Activated T-cell treated with anti-CD3 and anti-CD28 coated beads, Interleukin-2, amount 50 U/mL, for 24 hours (primary cell): ENCODE data around the gene TIMELESS.
A peak's percentile ranks its signal among the peaks of the same experiment; 100 is the strongest.
"Not testable (repeated sequence)": the region's sequence is repeated elsewhere in the genome, so short reads cannot be mapped to it uniquely, and the experiment has no call there.

Source experiments
- DNase-seq: peaks from one replicate; pipeline ENCODE4 v3.0.0-alpha.2; 2020
- H3K27ac Mint-ChIP-seq: 2 replicates; pipeline ENCODE4 v1.8.0; 2020; ENCODE audit warnings: mild to moderate bottlenecking, mixed read lengths
- H3K27me3 Mint-ChIP-seq: 2 replicates; pipeline ENCODE4 v1.8.0; 2020; ENCODE audit warnings: mixed read lengths
- H3K36me3 Mint-ChIP-seq: 2 replicates; pipeline ENCODE4 v1.8.0; 2020; ENCODE audit warnings: low read depth, mixed read lengths
- H3K4me1 Mint-ChIP-seq: 2 replicates; pipeline ENCODE4 v1.8.0; 2020; ENCODE audit warnings: low read depth, mixed read lengths
- H3K4me3 Mint-ChIP-seq: 2 replicates; pipeline ENCODE4 v1.8.0; 2020; ENCODE audit warnings: mild to moderate bottlenecking, moderate library complexity, mixed read lengths
- H3K9me3 Mint-ChIP-seq: 2 replicates; pipeline ENCODE4 v1.8.0; 2020; ENCODE audit warnings: mixed read lengths

Gene TIMELESS, protein sequence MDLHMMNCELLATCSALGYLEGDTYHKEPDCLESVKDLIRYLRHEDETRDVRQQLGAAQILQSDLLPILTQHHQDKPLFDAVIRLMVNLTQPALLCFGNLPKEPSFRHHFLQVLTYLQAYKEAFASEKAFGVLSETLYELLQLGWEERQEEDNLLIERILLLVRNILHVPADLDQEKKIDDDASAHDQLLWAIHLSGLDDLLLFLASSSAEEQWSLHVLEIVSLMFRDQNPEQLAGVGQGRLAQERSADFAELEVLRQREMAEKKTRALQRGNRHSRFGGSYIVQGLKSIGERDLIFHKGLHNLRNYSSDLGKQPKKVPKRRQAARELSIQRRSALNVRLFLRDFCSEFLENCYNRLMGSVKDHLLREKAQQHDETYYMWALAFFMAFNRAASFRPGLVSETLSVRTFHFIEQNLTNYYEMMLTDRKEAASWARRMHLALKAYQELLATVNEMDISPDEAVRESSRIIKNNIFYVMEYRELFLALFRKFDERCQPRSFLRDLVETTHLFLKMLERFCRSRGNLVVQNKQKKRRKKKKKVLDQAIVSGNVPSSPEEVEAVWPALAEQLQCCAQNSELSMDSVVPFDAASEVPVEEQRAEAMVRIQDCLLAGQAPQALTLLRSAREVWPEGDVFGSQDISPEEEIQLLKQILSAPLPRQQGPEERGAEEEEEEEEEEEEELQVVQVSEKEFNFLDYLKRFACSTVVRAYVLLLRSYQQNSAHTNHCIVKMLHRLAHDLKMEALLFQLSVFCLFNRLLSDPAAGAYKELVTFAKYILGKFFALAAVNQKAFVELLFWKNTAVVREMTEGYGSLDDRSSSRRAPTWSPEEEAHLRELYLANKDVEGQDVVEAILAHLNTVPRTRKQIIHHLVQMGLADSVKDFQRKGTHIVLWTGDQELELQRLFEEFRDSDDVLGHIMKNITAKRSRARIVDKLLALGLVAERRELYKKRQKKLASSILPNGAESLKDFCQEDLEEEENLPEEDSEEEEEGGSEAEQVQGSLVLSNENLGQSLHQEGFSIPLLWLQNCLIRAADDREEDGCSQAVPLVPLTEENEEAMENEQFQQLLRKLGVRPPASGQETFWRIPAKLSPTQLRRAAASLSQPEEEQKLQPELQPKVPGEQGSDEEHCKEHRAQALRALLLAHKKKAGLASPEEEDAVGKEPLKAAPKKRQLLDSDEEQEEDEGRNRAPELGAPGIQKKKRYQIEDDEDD

DNA sequence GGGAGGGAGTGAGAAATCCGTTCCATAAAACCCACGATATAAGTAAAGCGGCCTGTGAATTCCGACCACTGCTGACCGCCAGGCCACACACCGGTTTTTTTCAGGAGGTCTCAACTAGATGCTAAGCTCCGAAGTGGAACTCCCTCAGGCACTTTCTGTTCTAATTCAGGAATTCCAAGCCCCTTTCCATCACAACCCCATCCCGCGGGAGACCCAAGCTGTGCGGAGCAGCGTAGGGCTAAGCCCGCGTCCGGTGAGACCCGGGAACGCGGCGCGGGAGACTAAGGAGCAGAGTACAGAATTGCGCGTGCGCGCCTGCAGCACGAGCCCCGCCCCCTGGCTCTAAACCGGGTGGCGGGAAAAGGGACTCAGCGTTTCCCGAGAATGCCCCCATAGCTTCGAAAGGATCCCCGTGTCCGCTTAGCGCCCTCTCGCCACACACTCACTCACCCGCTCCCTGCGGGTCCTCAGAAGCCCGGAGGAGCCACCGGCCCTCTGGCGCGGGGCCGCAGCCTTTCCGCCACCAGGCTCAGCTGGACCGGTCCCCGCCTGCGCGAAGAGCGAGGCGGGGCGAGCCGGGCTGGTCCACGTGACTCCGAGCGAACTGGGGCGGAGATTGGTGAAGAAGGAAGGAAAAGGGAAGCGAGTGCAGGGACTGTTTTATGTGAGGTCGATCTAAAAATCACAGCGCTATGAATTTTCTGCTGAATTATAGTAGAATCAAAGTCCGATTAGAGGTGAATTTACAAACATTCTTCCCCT, at the start of gene TIMELESS:
TIMELESS (minus strand) TSS at position 567 of the 762 bp plus-strand sequence. CDS start 15,256 bp downstream, outside the sequence.
- DNase-seq, result peak; percentile 94
- H3K36me3 Mint-ChIP-seq, result peaks cover 29% of the 10 kb centered on the region
- H3K4me3 Mint-ChIP-seq, result peak within 1 kb of the TSS; percentile 93
- H3K27ac Mint-ChIP-seq, result peak within 1 kb of the TSS; percentile 96
- H3K4me1 Mint-ChIP-seq, result peaks cover 17% of the 10 kb centered on the region
- no peaks in the 10 kb centered on the region for H3K9me3 Mint-ChIP-seq
- H3K27me3 Mint-ChIP-seq, result no peaks in the 10 kb centered on the region

DNA sequence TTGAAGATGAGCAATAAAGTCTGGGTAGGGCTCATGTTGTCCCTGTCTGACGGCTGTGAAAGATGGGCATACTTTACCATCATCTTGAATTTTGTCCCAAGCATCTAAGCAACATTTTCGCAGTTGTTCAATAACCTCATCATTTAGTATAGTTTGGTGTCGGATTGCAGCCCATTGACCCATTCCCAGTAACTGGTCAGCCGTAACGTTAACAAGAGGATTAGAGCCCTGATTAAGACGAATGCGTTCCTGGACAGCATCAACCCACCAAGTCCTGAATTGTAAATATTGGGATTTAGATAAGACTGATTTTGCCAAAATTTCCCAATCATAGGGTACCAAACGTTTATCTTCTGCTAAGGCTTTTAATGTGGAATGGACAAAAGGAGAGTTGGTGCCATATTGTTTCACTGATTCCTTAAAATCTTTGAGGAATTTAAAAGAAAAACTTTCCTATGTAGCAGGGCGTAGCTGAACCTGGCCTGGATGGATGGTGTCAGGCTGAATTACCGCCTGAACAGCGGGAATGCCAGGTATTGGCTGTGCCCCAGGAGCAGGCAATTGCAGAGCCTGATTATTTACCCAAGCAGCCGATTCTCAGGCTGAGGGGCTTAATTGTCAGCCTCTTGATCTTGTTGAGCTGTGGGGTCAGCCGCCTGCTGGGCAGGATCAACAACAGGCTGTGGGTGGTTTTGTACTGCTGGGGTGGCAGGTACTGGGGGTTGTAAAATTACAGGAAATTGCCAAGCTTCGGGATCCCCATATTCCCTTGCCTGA, 49.1 kb upstream of the TIMELESS start:
- H3K9me3 Mint-ChIP-seq, H3K36me3 Mint-ChIP-seq, H3K4me1 Mint-ChIP-seq, H3K27me3 Mint-ChIP-seq, H3K4me3 Mint-ChIP-seq, DNase-seq, H3K27ac Mint-ChIP-seq: not testable (repeated sequence)

DNA sequence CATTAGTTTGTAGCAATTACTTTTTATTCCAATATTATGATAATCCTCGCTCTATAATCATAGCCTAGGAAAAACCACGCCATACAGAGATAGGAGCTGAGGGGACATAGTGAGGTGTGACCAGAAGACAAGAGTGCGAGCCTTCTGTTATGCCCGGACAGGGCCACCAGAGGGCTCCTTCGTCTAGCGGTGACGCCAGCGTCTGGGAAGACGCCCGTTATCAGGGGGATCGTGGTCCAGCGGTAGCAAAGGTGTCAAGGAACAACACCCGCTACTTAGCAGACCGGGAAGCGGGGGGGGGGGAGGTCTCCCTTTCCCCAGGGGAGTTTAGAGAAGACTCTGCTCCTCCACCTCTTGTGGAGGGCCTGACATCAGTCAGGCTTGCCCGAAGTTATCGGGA, 47.5 kb upstream of the TIMELESS start:
- not testable (repeated sequence) for H3K36me3 Mint-ChIP-seq
- DNase-seq, result peak; percentile 78

DNA sequence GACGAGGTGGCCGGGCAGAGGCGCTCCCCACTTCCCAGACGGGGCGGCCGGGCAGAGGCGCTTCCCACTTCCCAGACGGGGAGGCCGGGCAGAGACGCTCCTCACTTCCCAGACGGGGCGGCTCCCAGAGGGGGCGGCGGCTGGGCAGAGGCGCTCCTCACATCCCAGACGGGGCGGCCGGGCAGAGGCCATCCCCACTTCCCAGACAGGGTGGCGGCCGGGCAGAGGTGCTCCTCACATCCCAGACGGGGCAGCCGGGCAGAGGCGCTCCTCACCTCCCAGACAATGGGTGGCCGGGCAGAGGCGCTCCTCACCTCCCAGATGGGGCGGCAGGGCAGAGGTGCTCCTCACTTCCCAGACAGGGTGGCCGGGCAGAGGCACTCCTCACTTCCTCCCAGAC, 45.3 kb upstream of the TIMELESS start:
- H3K9me3 Mint-ChIP-seq, DNase-seq, H3K36me3 Mint-ChIP-seq, H3K4me3 Mint-ChIP-seq, H3K27ac Mint-ChIP-seq, H3K4me1 Mint-ChIP-seq: not testable (repeated sequence)
- peaks cover 27% of the 10 kb centered on the region for H3K27me3 Mint-ChIP-seq

More for the DNA sequence above, 47.5 kb upstream of the TIMELESS start:
- H3K27me3 Mint-ChIP-seq, H3K9me3 Mint-ChIP-seq, H3K27ac Mint-ChIP-seq, H3K4me1 Mint-ChIP-seq, H3K4me3 Mint-ChIP-seq: not testable (repeated sequence)

DNA sequence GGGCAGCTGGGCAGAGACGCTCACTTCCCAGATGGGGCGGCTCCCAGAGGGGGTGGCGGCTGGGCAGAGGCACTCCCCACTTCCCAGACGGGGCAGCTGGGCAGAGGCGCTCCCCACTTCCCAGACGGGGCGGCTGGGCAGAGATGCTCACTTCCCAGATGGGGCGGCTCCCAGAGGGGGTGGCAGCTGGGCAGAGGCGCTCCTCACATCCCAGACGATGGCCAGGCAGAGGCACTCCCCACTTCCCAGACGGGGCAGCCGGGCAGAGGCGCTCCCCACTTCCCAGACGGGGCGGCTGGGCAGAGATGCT, 44.8 kb upstream of the TIMELESS start:
- H3K9me3 Mint-ChIP-seq, H3K36me3 Mint-ChIP-seq: not testable (repeated sequence)

DNA sequence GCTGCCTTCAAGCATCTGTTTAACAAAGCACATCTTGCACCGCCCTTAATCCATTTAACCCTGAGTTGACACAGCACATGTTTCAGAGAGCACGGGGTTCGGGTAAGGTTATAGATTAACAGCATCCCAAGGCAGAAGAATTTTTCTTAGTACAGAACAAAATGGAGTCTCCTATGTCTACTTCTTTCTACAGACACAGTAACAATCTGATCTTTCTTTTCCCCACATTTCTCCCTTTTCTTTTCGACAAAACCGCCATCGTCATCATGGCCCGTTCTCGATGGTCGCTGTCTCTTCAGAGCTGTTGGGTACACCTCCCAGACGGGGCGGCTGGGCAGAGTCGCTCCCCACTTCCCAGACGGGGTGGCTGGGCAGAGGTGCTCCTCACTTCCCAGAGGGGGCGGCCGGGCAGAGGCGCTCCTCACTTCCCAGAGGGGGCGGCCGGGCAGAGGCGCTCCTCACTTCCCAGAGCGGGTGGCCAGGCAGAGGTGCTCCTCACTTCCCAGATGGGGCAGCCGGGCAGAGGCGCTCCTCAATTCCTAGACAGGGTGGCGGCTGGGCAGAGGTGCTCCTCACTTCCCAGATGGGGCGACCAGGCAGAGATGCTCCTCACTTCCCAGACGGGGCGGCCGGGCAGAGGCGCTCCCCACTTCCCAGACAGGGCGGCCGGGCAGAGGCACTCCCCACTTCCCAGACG, 44.3 kb upstream of the TIMELESS start:
- not testable (repeated sequence) for H3K36me3 Mint-ChIP-seq, H3K4me3 Mint-ChIP-seq, DNase-seq, H3K9me3 Mint-ChIP-seq, H3K4me1 Mint-ChIP-seq, H3K27ac Mint-ChIP-seq
- H3K27me3 Mint-ChIP-seq, result peaks cover 36% of the 10 kb centered on the region

More for the DNA sequence above, 44.8 kb upstream of the TIMELESS start:
- H3K27me3 Mint-ChIP-seq, result peaks cover 31% of the 10 kb centered on the region
- not testable (repeated sequence) for H3K4me1 Mint-ChIP-seq, H3K27ac Mint-ChIP-seq, DNase-seq, H3K4me3 Mint-ChIP-seq

DNA sequence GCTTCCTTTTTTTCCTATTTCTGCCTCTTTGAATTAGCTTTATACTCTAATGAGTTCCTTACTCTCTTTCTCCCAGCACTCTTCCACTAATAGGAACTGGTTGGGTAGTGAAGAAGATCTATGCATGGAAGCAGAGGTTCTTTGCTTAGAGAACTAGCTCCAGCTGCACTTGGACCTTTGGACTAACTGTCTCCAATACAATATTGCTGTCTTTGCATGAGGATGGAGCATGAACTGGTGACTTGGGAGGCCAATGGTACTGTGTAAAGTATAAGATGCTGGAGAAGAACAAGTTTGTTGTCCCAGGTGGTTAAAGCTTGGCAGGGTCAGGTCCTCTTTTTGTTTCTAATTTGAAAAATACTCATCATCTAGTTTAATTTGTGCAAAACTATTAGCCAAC, 41.1 kb upstream of the TIMELESS start:
- Mint-ChIP-seq H3K4me3 (no peak overlapping the region), H3K4me1 (peaks cover 21% of the 10 kb centered on the region), H3K9me3 (peaks cover 5% of the 10 kb centered on the region), H3K27ac (no peak overlapping the region), H3K36me3 (no peaks in the 10 kb centered on the region), H3K27me3 (peaks cover 47% of the 10 kb centered on the region)
- no peak for DNase-seq

DNA sequence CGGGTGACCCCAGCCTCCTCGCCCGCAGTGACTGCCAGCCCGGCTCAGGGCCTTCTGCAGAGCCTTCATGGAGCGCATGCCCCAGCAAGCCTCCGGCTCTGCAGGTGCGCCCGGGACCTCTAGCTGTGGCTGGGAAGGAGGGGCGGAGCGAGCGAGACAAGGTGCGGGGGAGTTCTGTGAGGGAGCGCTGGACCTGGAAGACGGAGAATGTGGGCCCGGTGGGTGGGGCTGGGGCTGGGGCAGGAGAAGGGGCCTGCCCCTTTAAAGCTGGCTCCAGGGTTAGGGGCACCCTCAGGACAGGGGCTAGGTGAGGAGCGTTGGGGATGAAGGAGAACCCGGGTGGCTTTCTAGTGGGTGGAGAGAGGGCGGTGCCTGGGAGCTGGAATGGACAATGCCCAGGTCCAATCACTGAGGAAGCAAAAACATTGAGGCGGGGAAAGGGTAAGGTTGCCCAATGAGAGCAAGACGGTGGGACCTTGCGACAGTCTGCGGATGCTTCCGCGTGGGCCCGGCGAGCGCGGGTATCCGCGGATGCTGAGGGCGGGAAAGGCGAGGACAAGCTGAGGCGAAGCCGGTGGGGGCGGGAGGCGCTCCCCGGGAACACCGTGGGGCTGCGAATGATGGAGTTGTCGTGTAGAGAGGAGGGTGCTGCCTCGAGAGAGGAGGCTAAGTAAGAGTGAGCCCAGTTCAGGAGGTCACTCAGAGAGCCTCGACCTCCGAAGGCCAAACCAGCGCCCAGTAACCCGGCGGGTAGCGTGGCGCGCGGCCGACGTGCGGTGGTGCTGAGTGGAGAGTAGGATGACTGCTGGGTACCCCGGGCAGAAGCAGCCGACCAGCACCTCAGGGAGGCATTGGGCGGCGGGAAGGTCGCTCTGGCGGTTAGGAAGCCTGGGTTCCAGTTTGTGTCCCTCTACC, 39.1 kb upstream of the TIMELESS start, which contains the start of gene GLS2:
GLS2 (minus strand) TSS at position 121 of the 915 bp plus-strand sequence; CDS start at position 78, 43 bp downstream.
- H3K36me3 Mint-ChIP-seq, result no peaks in the 10 kb centered on the region
- peaks cover 5% of the 10 kb centered on the region for H3K9me3 Mint-ChIP-seq
- peak within 1 kb of the TSS; percentile 78 for H3K4me3 Mint-ChIP-seq
- peak; percentile 83 for DNase-seq
- H3K27me3 Mint-ChIP-seq, result peaks cover 46% of the 10 kb centered on the region
- peaks cover 21% of the 10 kb centered on the region for H3K4me1 Mint-ChIP-seq
- H3K27ac Mint-ChIP-seq, result peak within 1 kb of the TSS; percentile 39

DNA sequence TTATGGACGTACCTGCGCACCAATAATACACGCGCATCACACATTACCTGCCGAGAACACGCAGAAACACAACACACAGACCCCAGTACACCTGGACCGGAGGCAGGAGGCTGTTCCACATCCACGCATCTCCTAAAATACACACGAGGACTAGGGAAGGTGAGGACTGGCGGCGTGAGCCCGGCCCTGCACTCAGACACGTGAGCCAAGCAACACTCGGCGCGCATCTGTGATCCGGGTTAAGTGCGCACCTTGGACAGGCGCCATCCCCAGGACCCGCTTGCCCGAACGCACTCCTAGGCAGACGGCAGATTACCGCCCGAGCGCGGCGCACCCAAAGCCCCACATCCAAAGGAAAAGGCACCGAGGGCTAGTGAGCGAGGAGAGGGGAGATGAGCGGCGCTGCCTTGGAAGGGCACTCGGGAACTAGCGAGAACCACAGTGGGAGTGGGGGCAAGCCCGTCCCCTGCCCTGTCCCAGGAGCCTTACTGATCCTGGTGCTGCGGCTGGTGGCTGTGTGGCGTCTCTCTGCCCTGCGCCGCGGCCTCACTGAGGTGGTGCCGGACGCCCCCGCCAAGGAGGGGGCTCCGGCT, 38.3 kb upstream of the TIMELESS start:
- Mint-ChIP-seq H3K36me3 (no peaks in the 10 kb centered on the region), H3K27me3 (peaks cover 43% of the 10 kb centered on the region), H3K4me3 (peak overlapping the region; percentile 78), H3K9me3 (peaks cover 5% of the 10 kb centered on the region), H3K4me1 (peaks cover 21% of the 10 kb centered on the region), H3K27ac (no peak overlapping the region)
- no peak for DNase-seq

DNA sequence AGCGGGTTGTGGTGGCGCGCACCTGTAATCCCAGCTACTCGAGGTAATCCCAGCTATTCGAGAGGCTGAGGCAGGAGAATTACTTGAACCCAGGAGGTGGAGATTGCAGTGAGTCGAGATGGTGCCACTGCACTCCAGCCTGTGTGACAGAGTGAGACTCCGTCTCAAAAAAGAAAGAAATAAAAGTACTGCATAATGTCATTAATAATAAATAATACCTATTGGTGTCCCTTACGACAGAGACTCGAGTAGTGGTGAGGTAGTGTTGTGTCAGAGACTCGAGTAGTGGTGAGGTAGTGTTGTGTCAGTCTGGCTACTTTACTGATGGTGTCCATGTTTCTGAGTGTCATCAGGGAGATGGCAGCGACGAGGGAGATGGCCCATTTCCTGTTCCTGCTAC, 37.5 kb upstream of the TIMELESS start:
- no peaks in the 10 kb centered on the region for H3K36me3 Mint-ChIP-seq
- peaks cover 21% of the 10 kb centered on the region for H3K4me1 Mint-ChIP-seq
- H3K4me3 Mint-ChIP-seq, result no peak overlapping the region
- H3K9me3 Mint-ChIP-seq, result peaks cover 5% of the 10 kb centered on the region
- H3K27ac Mint-ChIP-seq, result no peak overlapping the region
- DNase-seq, result no peak
- H3K27me3 Mint-ChIP-seq, result peaks cover 41% of the 10 kb centered on the region

DNA sequence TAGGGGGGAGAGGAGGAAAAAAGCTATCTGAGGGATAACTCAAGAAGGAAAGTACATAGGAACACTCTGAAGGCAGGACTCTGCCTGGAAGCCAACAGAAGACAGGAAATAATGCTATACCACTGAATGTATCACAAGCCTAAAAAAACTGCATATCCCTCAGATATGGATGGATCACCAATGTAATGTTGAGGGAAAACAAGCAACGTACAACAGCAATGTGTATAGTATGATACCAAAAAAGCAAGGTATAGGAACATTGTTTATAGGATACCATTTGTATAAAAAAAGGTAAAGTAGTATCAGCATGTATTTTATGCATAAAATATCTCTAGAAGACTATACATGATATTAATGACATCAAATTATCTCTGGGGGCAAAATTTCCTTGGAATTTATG, 35.3 kb upstream of the TIMELESS start:
- no peak overlapping the region for H3K4me3 Mint-ChIP-seq
- H3K4me1 Mint-ChIP-seq, result peaks cover 30% of the 10 kb centered on the region
- no peak for DNase-seq
- H3K27ac Mint-ChIP-seq, result no peak overlapping the region
- peaks cover 22% of the 10 kb centered on the region for H3K27me3 Mint-ChIP-seq
- H3K36me3 Mint-ChIP-seq, result peaks cover 2% of the 10 kb centered on the region
- peaks cover 5% of the 10 kb centered on the region for H3K9me3 Mint-ChIP-seq

DNA sequence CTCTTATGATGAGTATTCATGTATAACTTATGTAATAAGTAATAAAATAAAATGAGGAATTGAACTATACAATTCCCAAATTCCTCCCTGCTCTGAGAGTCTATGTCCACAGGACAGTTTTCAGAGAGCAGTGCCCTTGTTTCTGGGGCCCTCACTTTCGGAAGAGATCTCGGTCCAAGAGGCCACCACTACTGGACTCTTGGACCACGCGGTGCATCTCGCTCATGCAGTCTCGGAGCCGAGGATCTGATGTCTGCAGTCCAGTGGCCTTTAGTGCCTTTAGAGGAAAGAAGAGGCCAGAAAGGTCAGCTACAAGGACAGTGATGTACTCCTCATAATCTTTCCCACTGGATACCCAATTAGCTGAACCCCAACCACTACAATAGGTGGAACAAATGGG, 30.4 kb upstream of the TIMELESS start:
- no peak overlapping the region for H3K4me3 Mint-ChIP-seq
- H3K4me1 Mint-ChIP-seq, result peaks cover 11% of the 10 kb centered on the region
- H3K36me3 Mint-ChIP-seq, result peaks cover 17% of the 10 kb centered on the region
- no peak for DNase-seq
- H3K27me3 Mint-ChIP-seq, result no peaks in the 10 kb centered on the region
- H3K9me3 Mint-ChIP-seq, result no peaks in the 10 kb centered on the region
- no peak overlapping the region for H3K27ac Mint-ChIP-seq
